GM19193 (cell line): ENCODE results near the gene GPR180.

Experiments used
- POLR2A ChIP-seq: IDR thresholded peaks from 4 replicates; pipeline ENCODE4 v1.6.1; 2011; ENCODE audit not compliant: insufficient read depth, insufficient read length; ENCODE audit errors: extremely low read depth

The GPR180 gene

DNA sequence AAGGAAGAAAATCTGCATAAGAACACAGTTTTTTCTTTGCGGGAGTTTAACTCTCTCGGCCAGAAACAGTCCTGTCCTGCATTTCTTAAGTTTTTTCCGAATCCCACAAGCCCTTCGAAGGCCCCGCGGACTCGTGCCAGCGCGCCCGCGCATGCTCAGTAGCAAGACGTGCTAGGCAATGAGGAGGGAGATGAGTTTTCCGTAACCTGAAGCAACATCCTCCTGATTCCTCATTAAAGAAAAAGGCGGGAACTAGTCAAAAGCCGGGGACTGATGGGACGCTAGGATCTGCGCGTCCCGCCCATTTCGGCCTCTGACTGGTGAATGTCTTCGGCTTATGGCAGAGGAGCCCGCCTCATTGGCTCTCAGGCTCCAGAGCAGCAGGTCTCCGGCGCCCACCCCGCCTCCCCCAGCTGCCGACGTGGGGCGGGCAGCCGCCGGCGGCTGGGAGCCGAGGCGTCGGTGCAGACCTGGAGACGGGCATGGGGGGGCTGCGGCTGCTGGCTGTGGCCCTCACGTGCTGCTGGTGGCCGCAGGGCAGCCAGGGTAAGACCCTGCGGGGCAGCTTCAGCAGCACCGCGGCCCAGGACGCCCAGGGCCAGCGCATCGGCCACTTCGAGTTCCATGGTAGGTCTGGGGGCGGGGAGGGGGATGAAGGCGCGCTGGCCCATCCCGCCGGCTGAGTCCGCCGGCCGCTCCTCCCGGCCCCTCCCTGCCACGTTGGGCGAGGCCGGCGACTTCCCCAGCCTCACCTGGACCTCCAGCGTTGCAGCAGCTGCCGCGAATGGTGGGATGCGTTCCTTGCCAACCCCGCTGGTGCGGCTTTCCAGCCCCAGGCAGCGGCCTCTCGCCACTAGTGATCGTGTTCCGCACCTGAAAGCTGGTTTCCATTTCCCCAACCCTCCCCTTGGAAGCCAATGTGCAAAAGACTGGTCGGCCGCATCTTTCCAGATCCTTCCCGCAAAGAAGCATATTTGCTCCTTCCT is at the start of gene GPR180:
Gene GPR180, plus strand, starts transcription at position 412 of the 986 bp plus-strand sequence. Its CDS starts 71 bp downstream, at position 483.
- TF ChIP-seq POLR2A: peak; percentile 82

DNA sequence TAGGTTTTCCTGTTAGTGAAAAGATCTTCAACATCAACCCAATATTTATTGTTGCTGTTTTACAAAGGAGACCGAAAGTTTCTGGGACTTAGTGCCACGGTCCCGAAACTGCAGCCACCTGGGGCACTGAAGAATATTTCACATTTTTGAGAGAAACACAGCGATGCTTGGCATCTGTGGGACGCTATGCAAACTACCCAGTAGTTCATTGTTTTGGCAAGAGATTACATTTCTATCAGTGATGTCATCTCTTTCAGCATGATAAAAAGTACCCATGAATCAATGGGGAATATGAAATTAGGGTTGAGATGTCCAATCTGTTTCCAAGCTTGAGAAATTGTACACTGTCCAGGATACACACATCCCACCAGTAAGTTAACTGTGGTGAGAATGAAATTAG is 49.6 kb upstream of the GPR180 start:
- no peak for TF ChIP-seq POLR2A

DNA sequence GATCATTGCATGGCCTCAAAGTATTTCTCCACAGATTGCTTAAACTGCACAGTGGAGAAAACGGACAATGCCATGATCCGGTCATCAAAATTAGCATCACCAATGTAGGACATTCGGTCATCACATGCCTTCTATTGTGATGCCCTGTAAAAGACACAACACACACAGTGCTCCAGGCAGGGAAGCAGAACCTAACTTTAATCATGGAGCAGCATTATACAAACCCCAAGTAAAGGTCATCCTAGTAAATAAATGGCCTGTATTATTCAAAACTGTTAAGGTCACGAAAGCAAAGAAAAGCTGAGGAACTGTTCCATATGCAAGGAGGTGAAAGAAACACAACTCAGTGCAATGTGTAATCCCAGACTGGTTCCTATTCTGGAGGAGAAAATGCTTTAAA is 47.9 kb upstream of the GPR180 start:
- no peak for TF ChIP-seq POLR2A

DNA sequence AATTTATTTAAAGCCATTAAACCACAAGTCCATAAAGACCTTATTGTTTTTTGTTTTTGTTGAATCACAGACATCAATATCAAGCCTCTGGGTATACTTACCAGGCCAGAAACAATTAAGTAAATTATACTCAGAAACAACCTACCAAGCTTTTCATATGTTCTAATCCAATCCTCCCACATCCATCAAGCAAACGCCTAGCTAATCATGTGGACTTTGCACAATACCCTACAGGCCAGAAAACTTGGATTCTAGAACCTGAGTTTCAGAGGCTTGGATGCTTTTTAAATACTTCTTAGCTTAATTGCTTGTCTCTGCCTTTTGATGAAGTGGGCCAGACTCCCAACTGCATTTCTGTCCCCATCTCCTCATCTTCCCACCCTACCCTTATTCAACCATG is 45.6 kb upstream of the GPR180 start:
- TF ChIP-seq POLR2A: no peak

DNA sequence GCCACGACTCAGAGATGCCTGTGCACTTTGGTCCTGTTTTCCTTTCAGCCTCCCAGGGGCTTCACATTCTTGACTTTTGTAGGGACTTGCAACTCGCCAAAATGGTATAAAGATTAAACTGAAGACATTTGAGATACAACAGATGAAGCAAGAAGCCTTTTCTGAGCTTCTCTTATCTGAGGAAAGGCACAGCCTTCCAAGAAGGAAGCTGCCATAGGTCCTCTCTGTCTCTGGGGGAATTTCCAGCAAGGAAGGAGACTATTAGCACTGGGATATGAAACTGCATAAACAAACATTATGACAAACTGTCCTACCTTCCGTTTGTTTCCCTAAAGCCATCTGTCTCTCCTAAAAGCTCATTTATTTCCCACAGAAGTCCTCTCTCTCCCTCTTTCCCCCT is 45.0 kb upstream of the GPR180 start:
- no peak for TF ChIP-seq POLR2A

DNA sequence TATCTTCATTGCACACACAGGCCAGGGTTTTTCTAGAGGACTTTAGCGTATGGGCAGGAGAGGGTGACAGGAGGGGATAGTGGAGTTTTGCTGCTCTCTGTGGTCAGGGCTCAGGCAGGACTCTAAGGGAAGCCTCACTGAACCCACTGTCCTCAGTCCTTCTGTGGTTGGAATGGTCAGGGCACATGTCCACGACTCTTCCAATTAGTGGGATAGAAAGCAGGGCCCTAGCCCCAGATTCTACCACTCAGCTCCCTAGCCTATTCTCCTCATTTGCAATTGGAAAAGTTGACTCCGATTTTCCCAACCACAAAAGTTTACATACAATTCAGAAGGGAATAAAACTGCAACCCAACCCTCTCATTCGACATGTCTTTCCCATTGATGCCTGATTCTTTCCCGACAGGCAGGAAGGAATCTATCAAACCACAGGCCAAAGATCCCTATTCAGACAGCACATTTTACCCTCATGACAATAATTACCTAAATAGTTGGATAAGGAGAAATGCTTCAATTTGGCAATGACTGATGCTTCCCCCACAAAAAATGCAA is 43.9 kb upstream of the GPR180 start:
- no peak for TF ChIP-seq POLR2A

DNA sequence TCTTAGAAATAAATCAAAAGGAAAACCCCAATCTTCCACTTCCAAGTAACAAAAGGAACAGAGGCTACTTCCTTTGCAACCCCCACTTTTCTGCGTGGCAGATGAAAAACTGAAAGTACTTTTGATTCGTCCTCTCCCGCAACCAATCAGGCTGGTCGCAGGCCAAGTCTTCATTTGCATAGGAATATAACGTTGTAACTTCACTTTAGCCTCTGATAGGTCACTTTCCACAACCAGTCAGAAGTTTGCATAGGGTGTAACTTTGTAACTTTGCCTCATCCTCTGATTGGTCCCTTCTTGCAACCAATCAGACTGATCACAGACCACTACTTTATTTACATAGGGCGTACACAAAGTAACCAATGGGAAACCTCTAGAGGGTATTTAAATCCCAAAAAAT is 42.9 kb upstream of the GPR180 start:
- no peak for TF ChIP-seq POLR2A

DNA sequence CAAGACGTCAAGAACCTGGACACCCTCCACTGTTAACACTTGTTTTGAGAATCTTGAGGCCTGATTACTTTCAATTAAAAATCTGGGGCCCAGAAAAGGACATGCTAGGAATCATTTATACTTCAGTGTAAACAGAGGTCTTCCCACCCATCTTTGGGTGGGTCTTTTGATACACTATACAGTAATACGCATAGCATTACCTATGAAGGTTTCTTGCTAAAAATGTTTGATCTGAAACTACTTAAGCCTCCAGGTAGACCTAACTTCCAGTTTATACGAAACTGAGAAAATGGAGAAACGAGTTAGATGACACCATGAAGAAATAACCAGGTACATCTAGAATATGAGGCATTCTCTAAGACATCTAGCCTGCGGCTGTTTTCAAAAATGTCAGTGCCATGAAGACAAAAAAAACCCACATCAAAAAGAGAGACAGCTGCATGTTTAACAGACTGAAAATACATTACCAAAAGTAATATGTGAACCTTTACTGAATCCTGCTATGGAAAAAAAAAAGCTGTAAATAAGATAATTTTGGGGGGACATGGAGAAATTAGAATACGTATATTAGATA is 42.3 kb upstream of the GPR180 start:
- TF ChIP-seq POLR2A: no peak

DNA sequence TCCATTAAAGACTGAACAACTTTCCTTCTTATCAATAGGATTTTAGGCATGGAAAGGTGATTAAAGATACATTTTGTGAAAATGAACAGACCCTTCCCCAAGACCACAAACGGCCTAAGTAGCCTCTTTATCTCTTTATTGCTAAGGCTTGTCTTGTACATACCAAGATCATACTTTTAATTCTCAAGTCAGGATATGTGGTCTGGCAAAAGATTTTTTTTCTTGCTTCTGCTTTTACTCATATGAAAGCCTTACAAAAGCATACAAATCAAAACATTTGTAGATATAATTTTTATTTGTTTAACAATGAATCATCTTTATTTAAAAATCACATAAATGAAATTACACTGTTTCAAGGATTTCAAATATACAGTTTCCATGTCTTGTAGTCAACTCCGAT is 41.5 kb upstream of the GPR180 start:
- no peak for TF ChIP-seq POLR2A

DNA sequence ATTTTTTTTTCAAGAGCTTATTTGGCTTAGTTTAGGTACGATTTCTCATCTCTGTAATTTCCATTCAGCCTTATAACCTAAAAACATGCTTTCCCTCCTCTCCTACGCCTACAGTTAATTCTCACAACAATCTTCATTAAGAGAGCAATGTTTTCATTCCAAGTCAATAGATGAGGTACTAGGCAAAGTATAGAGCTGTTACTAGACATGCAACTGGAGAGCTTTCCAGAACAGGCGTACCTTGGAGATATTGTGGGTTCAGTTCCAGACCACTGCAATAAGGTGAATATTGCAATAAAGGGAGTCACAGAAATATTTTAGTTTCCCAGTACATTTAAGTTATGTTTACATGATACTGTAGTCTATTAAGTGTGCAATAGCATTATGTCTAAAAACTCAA is 40.5 kb upstream of the GPR180 start:
- TF ChIP-seq POLR2A: no peak

DNA sequence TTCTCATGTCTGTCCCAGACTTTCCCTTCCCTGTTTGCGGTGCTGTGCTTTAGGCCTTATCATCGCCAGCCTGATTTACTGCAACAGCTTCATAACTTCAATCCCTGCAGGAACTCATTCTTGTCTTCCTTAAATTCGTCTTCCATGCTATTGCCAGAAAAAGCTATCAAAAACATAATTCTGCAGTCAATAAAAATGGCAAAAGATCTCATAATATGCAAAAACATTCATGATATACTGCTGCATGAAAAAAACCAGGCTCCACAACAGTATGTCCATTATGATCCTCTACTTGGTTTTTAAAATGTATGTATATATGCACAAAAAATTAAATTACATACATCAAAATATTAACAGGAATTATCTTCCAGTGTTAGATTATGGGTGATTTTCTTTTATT is 34.1 kb upstream of the GPR180 start:
- no peak for TF ChIP-seq POLR2A

DNA sequence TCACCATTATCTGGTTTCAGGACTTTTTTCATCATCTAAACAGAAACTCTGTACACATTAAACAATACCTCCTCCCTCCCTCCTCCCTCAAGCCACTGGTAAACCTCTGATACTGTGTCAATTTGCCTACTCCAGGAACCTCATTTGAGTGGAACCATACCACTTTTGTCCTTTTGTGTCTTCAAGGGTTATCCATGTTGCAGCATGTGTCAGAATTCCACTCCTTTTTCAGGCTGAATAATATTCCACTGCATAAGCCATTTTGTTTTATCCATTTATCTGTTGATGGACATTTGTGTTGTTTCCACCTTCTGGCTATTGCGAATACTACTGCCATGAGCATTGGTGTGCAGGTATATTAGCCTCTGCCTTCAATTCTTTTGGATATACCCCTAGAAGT is 33.2 kb upstream of the GPR180 start:
- TF ChIP-seq POLR2A: no peak

DNA sequence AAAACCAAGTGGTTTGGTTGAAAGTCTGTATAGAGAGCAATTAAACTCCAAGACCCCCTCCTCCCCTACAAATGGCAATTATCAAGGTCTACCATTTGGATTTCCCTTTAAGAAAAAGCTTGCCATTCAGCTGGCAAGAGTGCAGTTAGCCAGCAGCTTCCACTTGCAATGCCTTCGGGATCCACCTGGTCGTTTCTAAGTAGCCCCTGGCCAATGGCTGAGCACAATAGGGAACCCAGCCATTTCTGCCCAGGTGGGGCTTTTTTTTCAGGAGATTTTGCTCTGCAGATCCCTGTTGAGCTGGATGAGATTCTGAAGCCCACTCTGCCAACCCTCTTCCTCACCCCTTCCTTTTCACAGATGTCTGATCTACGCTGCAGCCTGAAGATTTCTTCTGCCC is 32.0 kb upstream of the GPR180 start:
- TF ChIP-seq POLR2A: no peak

DNA sequence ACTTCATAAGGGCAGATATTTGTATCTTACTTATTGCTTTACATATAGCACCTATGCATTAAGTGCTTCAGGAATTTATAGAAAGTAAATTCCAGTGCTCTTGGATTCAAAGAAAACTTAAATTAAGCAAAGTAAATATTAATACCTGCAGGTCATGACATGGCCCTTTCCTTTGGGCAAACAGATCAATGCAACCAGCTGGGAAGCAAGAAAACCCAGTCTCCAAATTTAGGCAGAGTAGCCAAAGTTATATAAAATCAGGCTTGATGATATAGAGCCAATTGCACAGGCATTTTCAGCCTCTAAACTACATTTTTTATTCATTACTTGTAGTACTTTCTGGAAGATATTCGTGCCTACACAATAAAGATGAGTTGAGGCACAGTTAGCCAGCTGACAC is 22.6 kb upstream of the GPR180 start:
- no peak for TF ChIP-seq POLR2A

DNA sequence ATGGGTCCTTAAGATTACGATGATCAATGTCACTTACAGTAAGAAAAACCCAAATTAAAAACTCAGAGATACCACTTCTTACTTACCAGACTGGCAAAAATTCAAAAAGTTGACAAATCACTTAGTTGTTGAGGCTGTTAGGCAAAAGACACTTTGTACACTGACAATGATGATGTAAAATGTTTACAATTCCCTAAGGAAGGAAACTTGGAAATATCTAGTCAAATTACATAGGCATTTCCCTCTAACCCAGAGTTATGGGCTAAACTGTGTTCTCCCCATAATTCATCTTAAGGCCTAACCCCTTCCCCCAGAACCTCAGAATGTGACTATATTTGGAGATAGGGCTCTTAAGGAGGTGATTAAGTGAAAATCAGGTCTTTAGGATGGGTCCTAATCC is 17.7 kb upstream of the GPR180 start:
- TF ChIP-seq POLR2A: no peak
